ENCODE data around the gene RALGPS1. TPM values are rescaled to one million over a fixed set of nuclear protein-coding genes. Genes with fewer than 3 reads are reported as not detected.

RALGPS1 gene
- total RNA-seq, 1 experiment from 2014 or later = 18.6 TPM

DNA sequence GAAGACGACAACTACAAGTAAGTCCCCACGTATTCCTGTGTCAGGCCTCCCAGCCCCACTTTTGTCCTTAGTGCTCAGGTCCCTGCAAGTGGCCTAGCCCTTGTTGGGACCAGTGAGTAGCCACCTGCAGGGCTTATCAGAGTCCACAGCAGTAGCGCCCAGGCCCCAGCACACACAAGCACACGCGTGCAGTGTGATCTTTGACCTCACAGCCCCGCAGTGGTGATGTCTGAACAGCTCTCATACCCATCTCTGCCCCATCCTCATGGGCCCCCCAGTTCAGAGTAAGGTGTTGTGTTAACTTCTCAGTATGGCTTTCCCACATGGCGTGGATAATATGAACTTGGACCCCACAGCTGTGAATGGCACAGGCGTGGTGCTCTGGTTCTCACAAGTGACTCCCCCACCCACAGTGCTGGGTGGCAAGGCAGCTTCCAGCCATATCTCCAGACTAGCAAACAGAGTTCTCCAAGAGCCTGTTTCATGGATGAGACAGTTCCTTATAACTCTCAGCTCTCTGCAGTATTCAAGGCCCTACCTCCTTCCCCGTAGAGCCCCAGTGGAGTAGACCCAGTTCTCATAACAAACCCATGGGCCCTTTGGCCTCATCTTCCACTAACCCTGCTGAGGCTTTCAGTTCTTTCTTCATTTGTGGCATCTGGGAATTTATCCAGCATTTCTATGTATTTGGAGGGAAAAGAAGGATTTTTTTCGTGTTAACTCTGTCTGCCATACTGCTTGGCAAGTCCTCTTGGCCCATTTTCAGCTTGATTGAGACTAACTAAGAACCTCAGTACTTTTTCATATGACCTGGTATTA, 254.4 kb downstream of the RALGPS1 start:
- Histone ChIP-seq H3K79me1 (ENCODE audit: insufficient read depth, low read depth, low read length, poor library complexity, severe bottlenecking) (no peaks in the 10 kb centered on the region), H3K56ac (ENCODE audit: insufficient read length, low read depth, low read length) (no peak overlapping the region), H2BK12ac (ENCODE audit: insufficient read length, low read depth, low read length) (no peak overlapping the region), H4K8ac (replicated peaks; ENCODE audit: insufficient read length, low read depth, low read length) (no peak overlapping the region), H3K4me1 (ENCODE audit: insufficient read depth, low read length) (no peaks in the 10 kb centered on the region; the same call in 1 of the 2 replicates), H2BK5ac (ENCODE audit: insufficient read length, low read length) (no peak overlapping the region), H2BK20ac (ENCODE audit: low read depth, low read length, poor library complexity, severe bottlenecking) (no peak overlapping the region), H3K9me3 (ENCODE audit: control insufficient read depth, low read depth, low read length) (no peaks in the 10 kb centered on the region), H3K27ac (ENCODE audit: insufficient read length, low read depth, low read length) (no peak overlapping the region), H3K4ac (ENCODE audit: low read depth, low read length) (no peak overlapping the region), H4K91ac (ENCODE audit: insufficient read length, low read depth, low read length) (no peak overlapping the region), H2BK120ac (ENCODE audit: low read depth, low read length, poor library complexity, severe bottlenecking) (no peak overlapping the region), H2BK15ac (ENCODE audit: low read depth, low read length) (no peak overlapping the region), H4K20me1 (ENCODE audit: control insufficient read depth, insufficient read depth, insufficient read length) (no peaks in the 10 kb centered on the region), H4K5ac (ENCODE audit: insufficient read length, low read depth, low read length) (no peak overlapping the region), H3K4me2 (ENCODE audit: insufficient read depth, insufficient read length, low read length) (no peak overlapping the region), H3T11ph (ENCODE audit: low read length) (no peak overlapping the region), H3K23ac (ENCODE audit: insufficient read length, low read depth, low read length) (no peak overlapping the region), H3K27me3 (ENCODE audit: insufficient read depth, low read length) (no peaks in the 10 kb centered on the region), H3K14ac (ENCODE audit: insufficient read depth, low read length) (no peak overlapping the region), H3K18ac (ENCODE audit: insufficient read length, low read depth, low read length) (no peak overlapping the region), H2AK5ac (ENCODE audit: insufficient read length, low read length) (no peak overlapping the region), H3K9ac (ENCODE audit: extremely low read depth, insufficient read length, low read length) (no peak overlapping the region), H3K23me2 (ENCODE audit: insufficient read length, low read depth, low read length, poor library complexity, severe bottlenecking) (no peaks in the 10 kb centered on the region), H2AFZ (ENCODE audit: low read length) (no peak overlapping the region), H3K79me2 (ENCODE audit: insufficient read depth, low read length) (no peaks in the 10 kb centered on the region)
- DNase-seq = no peak
- Mint-ChIP-seq H3K4me3 (no peak overlapping the region), H3K4me1 (peaks cover 10 to 12% of the 10 kb centered on the region in 2 experiments), H3K9me3 (no peaks in the 10 kb centered on the region), H3K27ac (peak overlapping the region in 1 of 3 experiments; percentile 69; a peak in 2 of 7 replicates), H3K36me3 (ENCODE audit: insufficient read depth in 1 of 3, low read depth in 3 of 3) (peaks cover 0 to 6% (median 0%) of the 10 kb centered on the region in 3 experiments; a peak in 3 of 7 replicates), H3K27me3 (ENCODE audit: low read depth) (no peaks in the 10 kb centered on the region)
- no CpG with 5 or more reads among the region's 10 CpGs for WGBS (ENCODE audit: extremely low coverage, insufficient read length, low lambda C conversion rate)
- TF ChIP-seq, protein P1, sequence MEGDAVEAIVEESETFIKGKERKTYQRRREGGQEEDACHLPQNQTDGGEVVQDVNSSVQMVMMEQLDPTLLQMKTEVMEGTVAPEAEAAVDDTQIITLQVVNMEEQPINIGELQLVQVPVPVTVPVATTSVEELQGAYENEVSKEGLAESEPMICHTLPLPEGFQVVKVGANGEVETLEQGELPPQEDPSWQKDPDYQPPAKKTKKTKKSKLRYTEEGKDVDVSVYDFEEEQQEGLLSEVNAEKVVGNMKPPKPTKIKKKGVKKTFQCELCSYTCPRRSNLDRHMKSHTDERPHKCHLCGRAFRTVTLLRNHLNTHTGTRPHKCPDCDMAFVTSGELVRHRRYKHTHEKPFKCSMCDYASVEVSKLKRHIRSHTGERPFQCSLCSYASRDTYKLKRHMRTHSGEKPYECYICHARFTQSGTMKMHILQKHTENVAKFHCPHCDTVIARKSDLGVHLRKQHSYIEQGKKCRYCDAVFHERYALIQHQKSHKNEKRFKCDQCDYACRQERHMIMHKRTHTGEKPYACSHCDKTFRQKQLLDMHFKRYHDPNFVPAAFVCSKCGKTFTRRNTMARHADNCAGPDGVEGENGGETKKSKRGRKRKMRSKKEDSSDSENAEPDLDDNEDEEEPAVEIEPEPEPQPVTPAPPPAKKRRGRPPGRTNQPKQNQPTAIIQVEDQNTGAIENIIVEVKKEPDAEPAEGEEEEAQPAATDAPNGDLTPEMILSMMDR (conservative IDR thresholded peaks at IDR 0.05) = no peak

Measured in H9 (cell line).